ENCODE measurements around the gene PCSK2.

DNA sequence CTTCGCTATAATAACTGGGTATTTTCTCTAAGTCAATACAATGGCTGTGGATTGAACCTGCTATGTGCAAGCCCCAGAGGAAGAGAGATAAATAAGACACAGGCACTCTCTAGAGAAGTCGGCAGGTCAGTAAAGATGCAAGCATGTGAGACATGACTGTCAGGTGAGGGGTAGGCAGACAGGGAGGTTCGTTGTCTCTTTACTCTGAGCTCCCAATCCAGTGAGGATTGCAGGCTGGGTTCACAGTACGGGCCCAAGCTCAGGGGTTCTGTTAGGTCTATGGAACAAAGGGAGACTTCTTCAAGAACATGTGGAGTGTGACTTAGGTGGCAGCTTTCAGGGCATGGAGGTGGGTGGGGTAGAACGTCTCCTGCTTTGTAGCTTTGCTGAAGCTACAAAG lies 147.2 kb downstream of the PCSK2 start:
- TF ChIP-seq, protein P1, sequence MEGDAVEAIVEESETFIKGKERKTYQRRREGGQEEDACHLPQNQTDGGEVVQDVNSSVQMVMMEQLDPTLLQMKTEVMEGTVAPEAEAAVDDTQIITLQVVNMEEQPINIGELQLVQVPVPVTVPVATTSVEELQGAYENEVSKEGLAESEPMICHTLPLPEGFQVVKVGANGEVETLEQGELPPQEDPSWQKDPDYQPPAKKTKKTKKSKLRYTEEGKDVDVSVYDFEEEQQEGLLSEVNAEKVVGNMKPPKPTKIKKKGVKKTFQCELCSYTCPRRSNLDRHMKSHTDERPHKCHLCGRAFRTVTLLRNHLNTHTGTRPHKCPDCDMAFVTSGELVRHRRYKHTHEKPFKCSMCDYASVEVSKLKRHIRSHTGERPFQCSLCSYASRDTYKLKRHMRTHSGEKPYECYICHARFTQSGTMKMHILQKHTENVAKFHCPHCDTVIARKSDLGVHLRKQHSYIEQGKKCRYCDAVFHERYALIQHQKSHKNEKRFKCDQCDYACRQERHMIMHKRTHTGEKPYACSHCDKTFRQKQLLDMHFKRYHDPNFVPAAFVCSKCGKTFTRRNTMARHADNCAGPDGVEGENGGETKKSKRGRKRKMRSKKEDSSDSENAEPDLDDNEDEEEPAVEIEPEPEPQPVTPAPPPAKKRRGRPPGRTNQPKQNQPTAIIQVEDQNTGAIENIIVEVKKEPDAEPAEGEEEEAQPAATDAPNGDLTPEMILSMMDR (conservative IDR thresholded peaks at IDR 0.05; ENCODE audit: low read length): no peak
- TF ChIP-seq EZH2phosphoT487 (IDR thresholded peaks at IDR 0.05; ENCODE audit: borderline replicate concordance, low read depth, low read length): no peak
